ENCODE measurements around the gene ABCC3. TPM values are rescaled to one million over a fixed set of nuclear protein-coding genes. Genes with fewer than 3 reads are reported as not detected.

The ABCC3 gene
- total RNA-seq, 2 experiments from 2014 or later, result not detected

GRCh38 chr17:50625032-50625871, 9.4 kb upstream of the ABCC3 start:
- ChIA-PET CTCF (interaction anchor here (0.7 to 4.7 kb wide), 23 partner anchors 8 to 149 kb away, joined by 3 to 31 read pairs (median 4); partner anchors contain the start of genes RSAD1 and SPATA20), POLR2A (no interaction called here)
- peaks cover 26% of the 10 kb centered on the region for H3K27me3 Mint-ChIP-seq
- H3K9me3 Mint-ChIP-seq, result no peaks in the 10 kb centered on the region
- intact Hi-C loops (cut with micrococcal nuclease), result no loop called here
- H3K27ac Mint-ChIP-seq, result no peak overlapping the region
- H3K36me3 Mint-ChIP-seq, result no peaks in the 10 kb centered on the region
- H3K4me3 Mint-ChIP-seq, result no peak overlapping the region
- no peaks in the 10 kb centered on the region for H3K4me1 Mint-ChIP-seq (ENCODE audit: low read depth)
- no peak for DNase-seq

DNA sequence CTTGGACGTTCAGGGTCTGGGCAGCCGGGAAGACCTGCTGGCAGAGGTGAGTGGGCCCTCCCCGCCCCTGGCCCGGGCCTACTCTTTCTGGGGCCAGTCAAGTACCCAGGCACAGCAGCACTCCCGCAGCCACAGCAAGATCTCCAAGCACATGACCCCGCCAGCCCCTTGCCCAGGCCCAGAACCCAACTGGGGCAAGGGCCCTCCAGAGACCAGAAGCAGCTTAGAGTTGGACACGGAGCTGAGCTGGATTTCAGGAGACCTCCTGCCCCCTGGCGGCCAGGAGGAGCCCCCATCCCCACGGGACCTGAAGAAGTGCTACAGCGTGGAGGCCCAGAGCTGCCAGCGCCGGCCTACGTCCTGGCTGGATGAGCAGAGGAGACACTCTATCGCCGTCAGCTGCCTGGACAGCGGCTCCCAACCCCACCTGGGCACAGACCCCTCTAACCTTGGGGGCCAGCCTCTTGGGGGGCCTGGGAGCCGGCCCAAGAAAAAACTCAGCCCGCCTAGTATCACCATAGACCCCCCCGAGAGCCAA, 8.6 kb upstream of the ABCC3 start:
- CTCF ChIA-PET, result interaction anchor here (0.7 to 4.7 kb wide), 24 partner anchors 9 to 149 kb away, joined by 3 to 31 read pairs (median 4); partner anchors contain the start of genes RSAD1 and SPATA20
- POLR2A ChIA-PET, result no interaction called here
- H3K4me1 Mint-ChIP-seq (ENCODE audit: low read depth), result no peaks in the 10 kb centered on the region
- intact Hi-C loops (cut with micrococcal nuclease), result loop anchor here (1.0 kb wide), 2 partner anchors 79 to 144 kb away; partner anchors contain the start of gene SPATA20
- H3K36me3 Mint-ChIP-seq, result no peaks in the 10 kb centered on the region
- peaks cover 31% of the 10 kb centered on the region for H3K27me3 Mint-ChIP-seq
- H3K4me3 Mint-ChIP-seq, result no peak overlapping the region
- H3K9me3 Mint-ChIP-seq, result no peaks in the 10 kb centered on the region
- no peak overlapping the region for H3K27ac Mint-ChIP-seq
- DNase-seq, result peak; percentile 78

DNA sequence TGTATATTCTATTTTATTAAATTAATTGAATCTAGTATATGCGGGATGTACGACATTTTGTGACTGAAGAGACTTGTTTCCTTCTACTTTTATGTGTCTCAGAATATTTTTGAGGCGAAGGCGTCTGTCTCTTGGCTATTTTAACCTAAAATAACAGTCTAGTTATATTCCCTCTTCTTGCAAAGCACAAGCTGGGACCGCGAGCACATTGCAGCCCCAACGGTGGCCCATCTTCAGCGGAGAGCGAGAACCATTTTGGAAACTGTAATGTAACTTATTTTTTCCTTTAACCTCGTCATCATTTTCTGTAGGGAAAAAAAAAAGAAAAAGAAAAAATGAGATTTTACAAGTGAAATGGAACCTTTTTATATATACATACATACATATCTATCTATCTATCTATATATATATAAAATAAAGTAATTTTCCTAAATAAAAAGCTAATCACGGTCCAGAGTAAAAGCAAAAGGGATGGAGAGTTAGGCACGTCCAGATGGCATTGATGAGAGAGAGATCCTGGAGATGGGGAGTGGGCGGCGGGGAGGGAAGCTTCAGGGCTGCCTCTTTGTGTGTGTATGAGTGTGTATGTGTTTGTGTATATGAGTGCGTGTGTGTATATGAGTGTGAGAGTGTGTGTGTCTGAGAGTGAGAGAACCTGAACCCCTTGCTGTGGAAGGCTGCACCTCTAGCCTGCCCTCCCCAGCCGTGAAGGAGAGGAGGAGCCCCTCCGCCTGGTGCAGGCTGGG, 7.5 kb upstream of the ABCC3 start:
- Mint-ChIP-seq H3K27ac (no peak overlapping the region), H3K27me3 (peaks cover 34% of the 10 kb centered on the region), H3K4me1 (ENCODE audit: low read depth) (no peaks in the 10 kb centered on the region), H3K4me3 (no peak overlapping the region), H3K36me3 (no peaks in the 10 kb centered on the region), H3K9me3 (no peaks in the 10 kb centered on the region)
- no peak for DNase-seq
- intact Hi-C loops (cut with micrococcal nuclease), result no loop called here
- ChIA-PET CTCF (interaction anchor here (0.7 to 4.9 kb wide), 15 partner anchors 10 to 157 kb away, joined by 3 to 45 read pairs (median 5); partner anchors contain the start of genes RSAD1 and SPATA20), POLR2A (no interaction called here)

- DNase-seq, result no peak
- no peak overlapping the region for H3K27ac Mint-ChIP-seq
- no peaks in the 10 kb centered on the region for H3K36me3 Mint-ChIP-seq
- H3K4me3 Mint-ChIP-seq, result no peak overlapping the region
- H3K4me1 Mint-ChIP-seq (ENCODE audit: low read depth), result no peaks in the 10 kb centered on the region
- no peaks in the 10 kb centered on the region for H3K9me3 Mint-ChIP-seq
- ChIA-PET POLR2A (no interaction called here), CTCF (interaction anchor here (0.7 to 4.9 kb wide), 14 partner anchors 8 to 156 kb away, joined by 3 to 45 read pairs (median 4); partner anchors contain the start of genes RSAD1 and SPATA20)
- intact Hi-C loops (cut with micrococcal nuclease), result no loop called here
- H3K27me3 Mint-ChIP-seq, result peaks cover 39% of the 10 kb centered on the region
Observed at GRCh38 chr17:50627782-50628601, 6.7 kb upstream of the ABCC3 start.

DNA sequence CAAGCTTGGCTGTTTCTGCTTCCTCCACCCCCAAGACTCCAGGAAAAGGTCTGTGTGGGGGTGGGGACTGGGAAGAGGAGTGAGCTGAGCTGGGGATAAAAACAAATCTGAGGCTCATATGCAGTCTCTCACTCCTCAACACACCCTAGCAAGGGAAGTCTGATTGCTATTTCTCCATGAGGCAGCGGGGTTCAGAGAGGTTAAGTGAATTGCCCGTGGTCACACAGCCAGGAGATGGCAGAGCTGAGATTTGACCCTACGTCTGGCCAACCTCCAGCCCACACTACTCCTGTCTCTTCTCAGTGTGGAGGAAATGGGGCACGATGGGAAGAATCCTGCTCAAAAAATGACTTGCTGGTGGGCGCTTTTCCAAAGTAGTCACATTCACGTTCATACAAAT, 4.8 kb upstream of the ABCC3 start:
- Mint-ChIP-seq H3K27ac (no peak overlapping the region), H3K4me3 (no peak overlapping the region), H3K4me1 (ENCODE audit: low read depth) (no peaks in the 10 kb centered on the region), H3K9me3 (no peaks in the 10 kb centered on the region), H3K36me3 (no peaks in the 10 kb centered on the region), H3K27me3 (peaks cover 51% of the 10 kb centered on the region)
- POLR2A ChIA-PET, result no interaction called here
- DNase-seq, result no peak
- CTCF ChIA-PET, result interaction anchor here (0.6 to 4.9 kb wide), 14 partner anchors 9 to 150 kb away, joined by 3 to 45 read pairs (median 4); no protein-coding TSS in a partner anchor
- intact Hi-C loops (cut with micrococcal nuclease), result loop anchor here (2.0 kb wide), 1 partner anchor 65 kb away; no protein-coding TSS in a partner anchor

- Mint-ChIP-seq H3K27me3 (peaks cover 56% of the 10 kb centered on the region), H3K4me3 (no peak overlapping the region), H3K36me3 (no peaks in the 10 kb centered on the region), H3K9me3 (no peaks in the 10 kb centered on the region), H3K4me1 (ENCODE audit: low read depth) (no peaks in the 10 kb centered on the region), H3K27ac (no peak overlapping the region)
- intact Hi-C loops (cut with micrococcal nuclease), result loop anchor here (2.0 kb wide), 1 partner anchor 64 kb away; no protein-coding TSS in a partner anchor
- peak; percentile 74 for DNase-seq
- ChIA-PET CTCF (interaction anchor here (0.6 to 4.9 kb wide), 17 partner anchors 8 to 212 kb away, joined by 3 to 45 read pairs (median 4); no protein-coding TSS in a partner anchor), POLR2A (no interaction called here)
Observed at GRCh38 chr17:50630524-50631194, 4.0 kb upstream of the ABCC3 start.

DNA sequence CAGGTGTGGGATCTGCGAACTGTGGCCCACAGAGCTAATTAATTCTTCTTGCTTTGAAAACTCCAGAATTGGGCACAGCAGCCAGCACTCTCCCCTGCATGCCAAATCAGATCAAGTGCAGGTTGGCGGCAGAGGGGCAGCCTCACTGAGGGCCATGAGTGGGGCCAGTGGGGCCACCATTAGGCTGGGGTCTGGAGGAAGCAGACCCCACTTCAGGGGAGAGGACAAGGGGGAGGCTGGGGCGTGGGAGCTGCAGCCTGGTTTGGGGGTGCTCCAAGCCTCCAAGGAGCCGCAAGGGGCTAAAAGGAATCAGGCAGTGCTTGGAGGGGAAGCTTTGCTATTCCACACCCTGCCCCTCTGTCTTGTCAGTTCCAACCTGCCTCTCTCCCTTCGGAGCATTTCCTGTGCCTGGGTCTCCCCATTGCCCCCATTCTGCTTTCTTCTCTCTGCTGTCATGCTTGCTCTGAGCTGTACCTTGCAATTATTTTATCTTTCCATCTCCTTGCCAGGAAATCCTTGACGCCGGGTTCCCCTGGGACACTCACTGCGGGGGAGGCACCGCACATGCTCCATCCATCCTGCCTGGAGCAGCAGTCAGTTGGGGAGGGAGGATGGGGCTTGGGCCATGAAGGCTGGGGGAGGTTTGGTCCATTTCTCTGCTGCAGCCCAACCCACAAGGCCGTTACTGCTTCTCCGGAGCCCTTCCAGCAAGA, 3.3 kb upstream of the ABCC3 start:
- no peak for DNase-seq
- no peaks in the 10 kb centered on the region for H3K4me1 Mint-ChIP-seq (ENCODE audit: low read depth)
- intact Hi-C loops (cut with micrococcal nuclease), result loop anchor here (2.0 kb wide), 1 partner anchor 63 kb away; no protein-coding TSS in a partner anchor
- no peak overlapping the region for H3K27ac Mint-ChIP-seq
- H3K9me3 Mint-ChIP-seq, result no peaks in the 10 kb centered on the region
- ChIA-PET CTCF (interaction anchor here (0.7 to 4.9 kb wide), 11 partner anchors 11 to 211 kb away, joined by 3 to 45 read pairs (median 4); no protein-coding TSS in a partner anchor), POLR2A (no interaction called here)
- H3K4me3 Mint-ChIP-seq, result no peak overlapping the region
- no peaks in the 10 kb centered on the region for H3K36me3 Mint-ChIP-seq
- H3K27me3 Mint-ChIP-seq, result peaks cover 62% of the 10 kb centered on the region

GRCh38 chr17:50631908-50632571, 2.6 kb upstream of the ABCC3 start:
- no peaks in the 10 kb centered on the region for H3K36me3 Mint-ChIP-seq

GRCh38 chr17:50632637-50633036, 2.0 kb upstream of the ABCC3 start:
- ChIA-PET CTCF (interaction anchor here (0.6 to 0.7 kb wide), 2 partner anchors 15 to 150 kb away, joined by 3 read pairs; no protein-coding TSS in a partner anchor), POLR2A (no interaction called here)
- Mint-ChIP-seq H3K4me3 (no peak overlapping the region), H3K27ac (no peak overlapping the region), H3K27me3 (peaks cover 69% of the 10 kb centered on the region), H3K36me3 (no peaks in the 10 kb centered on the region), H3K9me3 (no peaks in the 10 kb centered on the region), H3K4me1 (ENCODE audit: low read depth) (no peaks in the 10 kb centered on the region)
- intact Hi-C loops (cut with micrococcal nuclease), result no loop called here
- DNase-seq, result no peak

More at GRCh38 chr17:50631908-50632571, 2.6 kb upstream of the ABCC3 start:
- no peaks in the 10 kb centered on the region for H3K4me1 Mint-ChIP-seq (ENCODE audit: low read depth)
- H3K9me3 Mint-ChIP-seq, result no peaks in the 10 kb centered on the region
- ChIA-PET POLR2A (no interaction called here), CTCF (interaction anchor here (1.5 to 4.9 kb wide), 2 partner anchors 22 to 64 kb away, joined by 4 to 45 read pairs; no protein-coding TSS in a partner anchor)
- DNase-seq, result no peak
- no peak overlapping the region for H3K4me3 Mint-ChIP-seq
- peaks cover 67% of the 10 kb centered on the region for H3K27me3 Mint-ChIP-seq
- H3K27ac Mint-ChIP-seq, result no peak overlapping the region
- intact Hi-C loops (cut with micrococcal nuclease), result loop anchor here (2.0 kb wide), 1 partner anchor 63 kb away; no protein-coding TSS in a partner anchor

GRCh38 chr17:50633683-50634082, 998 bp upstream of the ABCC3 start:
- CTCF ChIA-PET, result no interaction called here

More at GRCh38 chr17:50633683-50634082, 998 bp upstream of the ABCC3 start:
- H3K4me3 Mint-ChIP-seq, result no peak overlapping the region
- no peak for DNase-seq
- no peaks in the 10 kb centered on the region for H3K4me1 Mint-ChIP-seq (ENCODE audit: low read depth)
- intact Hi-C loops (cut with micrococcal nuclease), result no loop called here
- no peaks in the 10 kb centered on the region for H3K9me3 Mint-ChIP-seq
- H3K27ac Mint-ChIP-seq, result no peak overlapping the region
- POLR2A ChIA-PET, result no interaction called here
- no peaks in the 10 kb centered on the region for H3K36me3 Mint-ChIP-seq
- peaks cover 68% of the 10 kb centered on the region for H3K27me3 Mint-ChIP-seq
